H1 (cell line): ENCODE measurements around the gene ANKRD13B. TPM values are rescaled to one million over a fixed set of nuclear protein-coding genes. Genes with fewer than 3 reads are reported as not detected.

ENCODE experiments used
- CTCF ChIA-PET: fragments of 300-600 bp; sonication (Branson Sonifier 250); formaldehyde crosslinking; loops from one replicate; lab custom pipeline; 2021; ENCODE audit not compliant: partially characterized antibody; lab: Charles Lee
- POLR2A ChIA-PET: fragments of 300-600 bp; sonication (Branson Sonifier 250); formaldehyde crosslinking; loops from one replicate; lab custom pipeline; 2021; ENCODE audit warnings: inconsistent platforms; ENCODE audit not compliant: partially characterized antibody; lab: Charles Lee
- DNase-seq, 2 experiments: peaks; one replicate each; pipeline versions ENCODE4 v3.0.0 to v3.0.0-alpha.2; 2010 to 2022; ENCODE audit warnings: low spot score in 2 of 2, low read depth in 1 of 2, mixed read lengths in 1 of 2
- FAIRE-seq: peaks from 2 replicates; lab custom pipeline; 2011; peaks lifted over from hg19 to GRCh38; lab: Jason Lieb, UNC
- H2AFZ ChIP-seq: 2 replicates; pipeline ENCODE4 v1.8.1; 2012; ENCODE audit warnings: low read length, inconsistent platforms
- H2AK5ac ChIP-seq: 2 replicates; pipeline ENCODE4 v1.6.1; 2013; ENCODE audit warnings: low read depth, low read length
- H2BK120ac ChIP-seq: replicated peaks from 2 replicates; pipeline ENCODE3; 2013; ENCODE audit warnings: low read depth, low read length, inconsistent platforms
- H2BK12ac ChIP-seq: 2 replicates; pipeline ENCODE4 v1.6.1; 2013; ENCODE audit warnings: low read depth, low read length
- H2BK15ac ChIP-seq: 2 replicates; pipeline ENCODE4 v1.6.1; 2013; ENCODE audit warnings: low read length
- H2BK20ac ChIP-seq: 2 replicates; pipeline ENCODE4 v1.6.1; 2013; ENCODE audit warnings: low read length
- H2BK5ac ChIP-seq: 2 replicates; pipeline ENCODE4 v1.6.1; 2013; ENCODE audit warnings: low read depth, low read length
- H3K14ac ChIP-seq: 2 replicates; pipeline ENCODE4 v1.6.1; 2013; ENCODE audit warnings: inconsistent platforms; ENCODE audit not compliant: insufficient read length
- H3K18ac ChIP-seq: 2 replicates; pipeline ENCODE4 v1.6.1; 2013; ENCODE audit warnings: low read length; ENCODE audit errors: extremely low read depth
- H3K23ac ChIP-seq: 2 replicates; pipeline ENCODE4 v1.6.1; 2013; ENCODE audit warnings: inconsistent platforms; ENCODE audit not compliant: insufficient read length
- H3K23me2 ChIP-seq: 2 replicates; pipeline ENCODE4 v1.6.1; 2013; ENCODE audit warnings: low read depth, low read length
- H3K27ac ChIP-seq: 2 replicates; pipeline ENCODE4 v1.6.1; 2011; ENCODE audit warnings: low read depth, low read length, inconsistent platforms
- H3K27me3 ChIP-seq, 4 experiments: replicated peaks in 1 of 4; 1 replicate in 1 of 4; 2 replicates in 3 of 4; pipeline versions ENCODE4 v1.6.1 to v1.8.1; 2011 to 2013; ENCODE audit warnings: low read length in 3 of 4, mild to moderate bottlenecking in 3 of 4, inconsistent platforms in 2 of 4, mixed read lengths in 2 of 4, moderate library complexity in 1 of 4; ENCODE audit not compliant: control insufficient read depth in 3 of 4, insufficient read depth in 3 of 4; ENCODE audit errors: extremely low read depth in 1 of 4
- H3K36me3 ChIP-seq, 4 experiments: 2 replicates each; pipeline versions ENCODE4 v1.6.1 to v1.8.1; 2011 to 2013; ENCODE audit warnings: mild to moderate bottlenecking in 4 of 4, low read length in 3 of 4, moderate library complexity in 2 of 4, control low read depth in 1 of 4, inconsistent platforms in 1 of 4; ENCODE audit not compliant: insufficient read depth in 4 of 4, control insufficient read depth in 2 of 4
- H3K4ac ChIP-seq: replicated peaks from 2 replicates; pipeline ENCODE3; 2013; ENCODE audit warnings: low read length, low read depth, mixed read lengths, inconsistent platforms; ENCODE audit not compliant: insufficient read length
- H3K4me1 ChIP-seq, 4 experiments: replicated peaks in 1 of 4; 1 replicate in 1 of 4; 2 replicates in 3 of 4; pipeline versions ENCODE4 v1.6.1 to v1.8.1; 2011 to 2013; ENCODE audit warnings: low read length in 3 of 4, inconsistent platforms in 2 of 4, mixed read lengths in 1 of 4; ENCODE audit not compliant: insufficient read depth in 4 of 4, control insufficient read depth in 3 of 4
- H3K4me2 ChIP-seq, 2 experiments: 2 replicates each; pipeline versions ENCODE4 v1.6.1 to v1.8.1; 2011 to 2013; ENCODE audit warnings: low read depth in 2 of 2, low read length in 2 of 2, control low read depth in 1 of 2, inconsistent platforms in 1 of 2, mild to moderate bottlenecking in 1 of 2; ENCODE audit not compliant: insufficient read depth in 1 of 2
- H3K4me3 ChIP-seq, 4 experiments: fragments of 200-600, 300-600 bp in 1 of 4; sonication (generic), shearing (Covaris generic), sonication (Bioruptor Twin) in 1 of 4; 2 replicates each; pipeline versions ENCODE4 v1.5.1 to v1.8.1; 2011 to 2016; ENCODE audit warnings: low read length in 4 of 4, low read depth in 3 of 4, control low read depth in 2 of 4, inconsistent platforms in 2 of 4, mild to moderate bottlenecking in 2 of 4, mixed read lengths in 1 of 4, moderate library complexity in 1 of 4; ENCODE audit not compliant: insufficient read depth in 2 of 4; ENCODE audit errors: extremely low read depth in 1 of 4
- H3K56ac ChIP-seq: replicated peaks from 2 replicates; pipeline ENCODE3; 2013; ENCODE audit warnings: low read depth, mild to moderate bottlenecking, mixed read lengths, low read length, inconsistent platforms; ENCODE audit not compliant: insufficient read length
- H3K79me1 ChIP-seq: 2 replicates; pipeline ENCODE4 v1.6.1; 2013; ENCODE audit warnings: low read depth, low read length, control low read depth
- H3K79me2 ChIP-seq, 2 experiments: 2 replicates each; pipeline versions ENCODE4 v1.6.1 to v1.8.1; 2012 to 2013; ENCODE audit warnings: low read length in 2 of 2, mild to moderate bottlenecking in 2 of 2, inconsistent platforms in 1 of 2; ENCODE audit not compliant: insufficient read depth in 2 of 2, control insufficient read depth in 1 of 2
- H3K9ac ChIP-seq, 4 experiments: replicated peaks in 1 of 4; 1 replicate in 1 of 4; 2 replicates in 3 of 4; pipeline versions ENCODE4 v1.6.1 to v1.8.1; 2011 to 2013; ENCODE audit warnings: low read depth in 3 of 4, low read length in 3 of 4, control low read depth in 2 of 4, mild to moderate bottlenecking in 2 of 4, moderate library complexity in 2 of 4, inconsistent platforms in 1 of 4; ENCODE audit errors: extremely low read depth in 1 of 4
- H3K9me3 ChIP-seq, 2 experiments: 2 replicates each; pipeline versions ENCODE4 v1.6.1 to v1.8.1; 2012 to 2013; ENCODE audit warnings: mild to moderate bottlenecking in 2 of 2, moderate library complexity in 2 of 2, control low read depth in 1 of 2, inconsistent platforms in 1 of 2, low read depth in 1 of 2, low read length in 1 of 2, mixed read lengths in 1 of 2; ENCODE audit not compliant: insufficient read depth in 2 of 2
- H4K20me1 ChIP-seq, 2 experiments: replicated peaks in 1 of 2; 2 replicates each; pipeline versions ENCODE3 to v1.8.1; 2011 to 2013; ENCODE audit warnings: inconsistent platforms in 2 of 2, low read length in 2 of 2, mild to moderate bottlenecking in 1 of 2; ENCODE audit not compliant: insufficient read depth in 2 of 2, control insufficient read depth in 1 of 2
- H4K5ac ChIP-seq: 2 replicates; pipeline ENCODE4 v1.6.1; 2013; ENCODE audit warnings: low read length, low read depth, mixed read lengths, inconsistent platforms; ENCODE audit not compliant: insufficient read length
- H4K8ac ChIP-seq: 2 replicates; pipeline ENCODE4 v1.8.0; 2013; ENCODE audit warnings: mild to moderate bottlenecking, moderate library complexity, low read length, inconsistent platforms; ENCODE audit not compliant: insufficient read depth; ENCODE audit errors: extremely low read depth
- H4K91ac ChIP-seq: replicated peaks from 2 replicates; pipeline ENCODE3; 2013; ENCODE audit warnings: low read length, mixed read lengths, inconsistent platforms; ENCODE audit not compliant: insufficient read length
- CHD2 ChIP-seq: IDR thresholded peaks from 2 replicates; pipeline ENCODE4 v1.6.1; 2012; ENCODE audit warnings: low read length, improper control_type of control experiment
- FOSL1 ChIP-seq: IDR thresholded peaks from 2 replicates; pipeline ENCODE4 v1.6.1; 2011; ENCODE audit warnings: mild to moderate bottlenecking, low read depth, low read length, moderate library complexity; ENCODE audit not compliant: insufficient read depth
- GABPA ChIP-seq: IDR thresholded peaks from 2 replicates; pipeline ENCODE4 v1.6.1; 2011; ENCODE audit warnings: mild to moderate bottlenecking, low read length, moderate library complexity, borderline replicate concordance; ENCODE audit not compliant: insufficient read depth
- GTF2F1 ChIP-seq: IDR thresholded peaks from 2 replicates; pipeline ENCODE4 v1.6.1; 2012; ENCODE audit warnings: low read depth, low read length, improper control_type of control experiment, borderline replicate concordance
- HDAC6 ChIP-seq: IDR thresholded peaks from one replicate; pipeline ENCODE4 v1.7.1; 2012; ENCODE audit warnings: low read depth, mild to moderate bottlenecking, inconsistent platforms, low read length, moderate library complexity
- PHF8 ChIP-seq: fragments of 200-600 bp; sonication (generic); conservative IDR thresholded peaks from 2 replicates; pipeline ENCODE4 v1.7.1; 2012; ENCODE audit warnings: low read depth, mild to moderate bottlenecking, inconsistent platforms, low read length, moderate library complexity
- SIRT6 ChIP-seq: IDR thresholded peaks from one replicate; pipeline ENCODE4 v1.7.1; 2012; ENCODE audit warnings: low read length, inconsistent platforms
- SRF ChIP-seq: IDR thresholded peaks from 2 replicates; pipeline ENCODE4 v1.6.1; 2011; ENCODE audit warnings: mild to moderate bottlenecking, low read depth, low read length, moderate library complexity
- YY1 ChIP-seq: IDR thresholded peaks from 2 replicates; pipeline ENCODE4 v1.6.1; 2011; ENCODE audit warnings: low read depth, mild to moderate bottlenecking, low read length
- WGBS, 2 experiments: shearing (Covaris generic) in 1 of 2; methylation state at CpG; one replicate each; pipeline versions ENCODE4 v1.1.6 to v1.1.7; 2013 to 2015; ENCODE audit warnings: low lambda C conversion rate in 2 of 2, mixed read lengths in 2 of 2, inconsistent platforms in 1 of 2, low coverage in 1 of 2, missing lambda C conversion rate in 1 of 2; ENCODE audit not compliant: insufficient replicate concordance in 2 of 2, insufficient coverage in 1 of 2, insufficient read length in 1 of 2; ENCODE audit errors: extremely low coverage in 1 of 2, missing lambda C conversion rate in 1 of 2; 5-methylcytosine and 5-hydroxymethylcytosine counted together
- polyA plus RNA-seq, 7 experiments: library from polyadenylated mRNA; depleted of rRNA in 3 of 7; stranded (reverse) in 5 of 7; unstranded in 2 of 7; fragments of >200 nt in 5 of 7; fragments of 200-250 nt in 2 of 7; gene quantifications; 1 replicate in 5 of 7; 2 replicates in 1 of 7; 4 replicates in 1 of 7; pipeline versions ENCODE4 v1.2.1 to v1.2.3, GENCODE V29; 2011 to 2013; ENCODE audit warnings: missing spikeins in 2 of 7, mixed read lengths in 2 of 7
- total RNA-seq: library from RNA; stranded (reverse); fragmentation: NEBNext Ultra II Directional; extraction: Animal tissue kit (Norgen Biotek cat#: 25700); gene quantifications from 2 replicates; pipeline ENCODE4 v1.2.1, GENCODE V29; 2021

Gene ANKRD13B
- total and polyA plus RNA-seq, 2 of the 8 experiments (the other 6 are each of a cell fraction or from before 2014, with no cell fraction given): 16.4 to 48.5 TPM

- Histone ChIP-seq H3K4ac (no peak overlapping the region), H3K27ac (no peak overlapping the region), H3K4me1 (peaks cover 0 to 7% (median 1%) of the 10 kb centered on the region in 4 experiments; a peak in 2 of 7 replicates), H3K9ac (no peak overlapping the region), H3K79me1 (peaks cover 3% of the 10 kb centered on the region; the same call in 1 of the 2 replicates), H3K14ac (no peak overlapping the region)
- WGBS, 2 experiments: 89% methylated on average over 6 of the region's 6 CpGs; no CpG with 5 or more reads in 1 of the 2 experiments
- no peak for TF ChIP-seq GABPA
- TF ChIP-seq CHD2: no peak
- no peak for TF ChIP-seq PHF8
- TF ChIP-seq HDAC6: no peak
- no peak for TF ChIP-seq SRF
- no peak for TF ChIP-seq SIRT6
- TF ChIP-seq YY1: no peak
- no peak for TF ChIP-seq GTF2F1
- no peak for TF ChIP-seq FOSL1
- TF ChIP-seq, all 59 proteins: peak for 0
- Histone ChIP-seq H2AK5ac (no peak overlapping the region), H3K56ac (no peak overlapping the region), H4K20me1 (peaks cover 0 to 7% of the 10 kb centered on the region in 2 experiments), H2AFZ (no peak overlapping the region), H2BK5ac (no peak overlapping the region), H4K5ac (no peak overlapping the region), H3K18ac (no peak overlapping the region), H3K27me3 (no peaks in the 10 kb centered on the region), H2BK15ac (no peak overlapping the region), H3K23me2 (no peaks in the 10 kb centered on the region), H3K23ac (no peak overlapping the region), H3K4me3 (no peak overlapping the region), H3K79me2 (peaks cover 0 to 22% of the 10 kb centered on the region in 2 experiments; a peak in 2 of 4 replicates), H2BK20ac (no peak overlapping the region), H4K91ac (no peak overlapping the region), H2BK12ac (no peak overlapping the region), H3K9me3 (no peaks in the 10 kb centered on the region), H2BK120ac (no peak overlapping the region), H4K8ac (no peak overlapping the region), H3K4me2 (no peak overlapping the region), H3K36me3 (no peaks in the 10 kb centered on the region)
- DNase-seq (no peak), FAIRE-seq (no peak)
- POLR2A ChIA-PET: no interaction called here
- CTCF ChIA-PET: interaction anchor here (1.6 to 8.1 kb wide), 3 partner anchors 15 to 30 kb away, joined by 3 to 74 read pairs (median 6); no protein-coding TSS in a partner anchor
Measured at GRCh38 chr17:29603109-29603674, 10.3 kb downstream of the ANKRD13B start.
